Measurements from ENCODE around the gene SLC24A4.

Gene SLC24A4

DNA sequence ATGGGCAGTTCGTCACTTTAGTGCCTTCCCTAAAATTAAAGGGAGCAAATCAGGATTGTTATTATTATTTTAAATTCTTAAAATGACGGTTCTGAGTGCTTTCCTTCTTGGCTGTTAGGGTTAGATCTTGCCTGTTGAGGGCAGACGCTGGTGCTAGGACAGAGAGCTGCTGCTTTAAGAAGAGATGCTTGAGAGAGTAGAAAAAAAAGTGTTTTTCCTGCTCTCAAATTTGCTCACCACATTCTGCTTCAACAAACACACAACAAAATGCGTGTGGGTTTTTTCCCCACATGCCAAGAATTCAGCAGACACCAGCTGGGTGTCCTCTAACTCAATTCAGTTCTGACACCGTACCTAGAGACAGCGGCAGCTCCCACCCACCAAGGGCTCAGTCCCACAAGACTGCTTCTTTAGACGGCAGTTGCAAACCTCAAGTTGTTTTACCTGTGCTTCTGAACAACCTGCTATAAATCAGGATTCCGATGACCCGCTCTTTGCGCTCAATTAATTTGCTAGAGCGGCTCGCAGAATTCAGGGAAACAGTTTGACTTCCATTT is 114.8 kb downstream of the SLC24A4 start:
- DNase-seq (ENCODE audit: low read depth): no peak

DNA sequence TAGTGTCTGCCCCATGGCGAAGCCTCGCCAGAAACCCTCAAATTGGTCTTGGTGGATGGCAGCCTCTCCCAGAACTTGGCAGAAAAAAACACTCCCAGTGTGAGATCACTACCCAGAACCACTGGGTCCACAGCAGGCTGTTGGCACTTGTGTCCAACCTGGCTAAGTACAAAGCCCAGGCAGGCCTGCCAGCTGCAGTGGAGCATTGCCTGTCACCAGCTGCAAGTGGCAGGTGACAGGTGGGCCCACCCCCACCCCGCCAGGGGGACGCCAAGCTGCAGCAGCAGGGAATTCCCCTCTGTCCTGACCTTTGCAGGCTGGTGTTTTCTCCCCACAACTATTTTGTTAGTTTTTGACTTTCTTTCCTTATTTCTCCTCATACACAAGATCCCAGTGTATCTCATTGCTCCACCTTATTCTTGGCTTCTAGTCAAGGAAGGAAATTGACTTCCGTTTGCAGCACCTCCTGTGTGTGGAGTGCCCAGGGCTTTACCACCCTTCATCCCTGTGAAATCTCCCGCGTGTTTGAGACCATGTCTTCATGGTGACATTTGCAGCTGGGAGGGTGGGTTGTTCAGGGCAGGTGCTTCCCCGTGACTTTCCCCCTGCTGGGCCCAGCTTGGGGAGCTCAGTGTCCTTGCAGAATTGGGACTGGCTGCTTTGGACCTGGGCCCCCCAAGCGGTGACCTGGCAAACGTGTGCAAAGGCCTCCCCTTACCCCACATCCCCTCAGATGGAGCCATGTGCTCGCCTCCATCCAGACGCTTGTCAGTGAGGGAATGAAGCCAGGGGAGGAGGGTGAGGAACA is 116.8 kb downstream of the SLC24A4 start:
- DNase-seq (ENCODE audit: low read depth): no peak

DNA sequence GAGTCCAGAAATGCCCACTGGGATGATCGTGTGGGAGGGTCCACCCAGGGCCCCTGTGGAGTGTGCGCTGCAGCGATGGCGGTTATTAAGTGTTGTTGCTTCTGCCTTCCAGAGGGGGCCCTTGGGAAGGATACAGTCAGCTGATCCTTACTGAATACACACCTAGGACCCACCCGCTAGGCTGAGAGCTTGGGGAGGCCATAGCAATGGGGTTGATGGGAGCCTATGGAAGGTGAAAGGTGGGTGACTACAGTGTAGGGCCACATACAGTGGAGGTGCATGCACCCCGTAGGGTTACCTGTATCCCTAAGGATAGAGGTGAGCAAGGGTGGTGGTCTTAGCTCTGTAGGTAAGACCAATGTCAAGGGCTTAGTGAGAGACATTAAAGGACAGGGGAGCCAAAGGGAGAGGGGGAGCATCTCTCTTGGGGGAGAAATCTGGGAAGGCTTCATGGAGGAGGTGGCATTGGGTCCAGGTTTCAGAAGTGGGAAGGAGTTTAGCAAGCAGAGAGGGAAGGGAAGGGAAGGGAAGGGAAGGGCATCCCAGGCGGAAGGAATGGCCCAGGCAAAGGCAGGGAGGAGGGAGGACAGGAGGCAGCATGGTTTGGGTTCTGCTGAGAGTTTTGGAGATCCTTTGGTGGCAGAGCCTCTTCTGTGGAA is 117.5 kb downstream of the SLC24A4 start:
- DNase-seq (ENCODE audit: low read depth): no peak

DNA sequence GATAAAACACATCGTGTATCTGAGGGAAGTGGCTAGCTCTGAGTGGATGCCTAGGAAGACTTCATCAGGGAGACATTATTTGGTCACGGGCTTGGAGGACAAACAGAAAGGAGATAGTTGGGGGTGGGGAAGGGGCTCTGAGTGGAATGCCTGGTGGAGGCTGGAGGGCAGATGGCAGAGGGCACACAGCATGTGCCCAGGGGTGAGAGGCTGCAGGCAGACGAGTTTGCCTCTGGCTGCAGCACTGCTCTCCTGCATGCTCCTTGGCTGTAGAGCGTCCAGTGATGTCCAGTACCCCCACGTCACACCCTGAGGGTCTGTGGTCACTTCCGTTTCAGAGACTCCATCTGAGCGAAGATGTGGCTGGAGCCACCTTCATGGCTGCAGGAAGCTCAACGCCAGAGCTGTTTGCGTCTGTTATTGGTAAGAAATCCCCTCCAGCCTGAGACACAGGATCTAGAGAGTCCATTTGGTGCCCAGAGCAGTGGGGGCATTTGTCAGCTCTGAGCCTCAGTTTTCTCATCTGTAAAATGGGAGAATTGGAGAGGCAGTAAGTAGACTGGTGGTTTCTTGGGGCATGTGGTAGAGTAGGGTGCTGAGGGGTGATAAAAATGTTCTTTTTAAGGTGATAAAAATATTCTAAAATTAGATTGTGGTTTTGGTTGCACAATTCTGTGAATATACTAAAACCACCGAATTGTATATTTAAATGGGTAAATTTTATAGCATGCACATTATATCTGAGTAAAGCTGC is 119.0 kb downstream of the SLC24A4 start:
- no peak for DNase-seq (ENCODE audit: low read depth)

DNA sequence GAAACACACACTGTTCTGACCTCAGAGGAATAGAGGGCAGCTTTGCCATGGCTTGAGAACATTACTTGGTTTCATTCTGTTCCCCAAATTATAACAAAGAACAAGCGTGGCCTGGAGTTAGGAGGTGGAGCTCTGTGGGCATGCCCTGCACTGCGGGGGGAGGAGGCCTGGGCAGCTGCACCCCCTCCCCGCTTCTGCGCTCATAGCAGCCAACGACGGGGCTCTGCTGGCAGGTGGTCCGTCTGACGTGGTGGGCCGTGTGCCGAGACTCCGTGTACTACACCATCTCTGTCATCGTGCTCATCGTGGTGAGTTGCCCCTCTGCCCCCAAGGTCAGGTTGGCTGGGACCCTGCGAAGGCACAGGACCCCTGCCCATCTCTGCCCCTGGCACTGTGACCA is 120.2 kb downstream of the SLC24A4 start:
- DNase-seq (ENCODE audit: low read depth): no peak

DNA sequence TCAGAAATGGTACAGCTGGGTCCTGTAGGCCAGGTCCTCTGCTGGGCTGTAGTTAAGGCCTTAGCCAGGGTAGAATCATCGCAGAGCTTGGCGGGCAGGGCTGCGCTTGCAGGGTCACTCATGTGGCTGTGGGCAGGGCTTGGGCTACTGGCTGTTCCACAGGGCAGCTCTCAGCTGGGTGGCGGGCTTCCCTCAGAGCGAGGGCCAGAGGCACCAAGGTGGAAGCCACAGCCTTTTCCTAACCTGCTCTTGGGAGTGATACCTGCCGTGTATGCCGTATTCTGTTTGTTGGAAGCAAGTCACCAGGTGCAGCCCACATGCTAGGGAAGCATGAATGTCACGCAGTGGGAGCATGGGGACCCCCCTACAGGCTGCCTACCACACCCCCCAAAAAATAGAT is 120.8 kb downstream of the SLC24A4 start:
- DNase-seq (ENCODE audit: low read depth): no peak

DNA sequence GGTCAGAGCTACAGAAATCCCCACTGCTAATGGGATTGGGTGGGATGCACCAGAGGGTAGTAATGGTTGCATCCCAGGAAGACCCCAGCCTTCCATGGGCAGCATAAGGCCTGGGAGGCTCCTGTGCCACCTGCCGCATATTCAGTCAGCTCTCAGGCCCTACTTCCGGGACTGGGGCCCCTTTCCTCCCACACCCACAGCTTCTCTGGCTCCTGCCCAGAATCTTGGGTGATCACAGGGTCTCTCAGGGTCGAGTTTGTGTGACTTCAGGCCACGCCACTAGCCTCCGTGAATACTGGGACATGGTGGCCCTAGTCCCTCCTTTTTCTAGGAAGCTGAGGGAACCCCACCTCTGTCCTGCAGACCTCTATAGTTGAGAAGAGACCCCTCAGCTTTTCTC is 123.8 kb downstream of the SLC24A4 start:
- no peak for DNase-seq (ENCODE audit: low read depth)

DNA sequence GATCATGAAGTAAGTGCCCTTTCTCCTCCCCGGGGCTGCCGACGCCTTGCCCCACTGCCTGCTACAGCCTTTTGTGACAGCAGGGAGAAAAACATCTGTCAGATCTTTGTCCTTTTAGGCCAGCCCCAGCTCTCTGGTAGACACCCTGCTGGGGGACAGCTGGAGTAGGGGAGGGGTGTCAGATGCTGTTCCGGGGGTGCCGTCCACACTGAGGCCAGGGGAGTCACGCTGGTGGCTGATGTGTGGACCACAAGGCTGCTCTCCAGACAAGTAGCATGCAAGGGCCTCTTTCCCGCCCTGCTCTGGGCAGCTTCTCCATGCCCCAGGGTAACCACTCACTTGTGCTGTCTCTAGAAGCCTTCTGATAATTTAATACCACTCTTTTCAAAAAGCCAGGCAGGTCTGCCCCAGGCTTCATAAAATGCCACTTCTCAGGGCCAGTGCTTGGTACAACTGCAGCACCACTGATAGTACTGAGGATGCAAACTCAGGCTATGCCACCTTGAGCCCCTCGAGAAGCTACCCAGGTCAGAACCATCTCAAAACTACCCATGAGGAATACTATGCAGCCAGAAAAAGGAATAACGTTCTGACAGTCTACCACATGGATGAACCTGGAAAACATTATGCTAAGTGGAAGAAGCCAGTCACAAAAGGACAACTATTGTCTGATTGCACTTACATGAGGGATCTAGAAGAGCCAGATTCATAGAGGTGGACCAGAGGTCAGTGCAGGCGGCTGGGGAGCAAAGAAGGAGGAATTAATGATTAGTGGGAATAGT is 124.6 kb downstream of the SLC24A4 start:
- DNase-seq (ENCODE audit: low read depth): no peak

DNA sequence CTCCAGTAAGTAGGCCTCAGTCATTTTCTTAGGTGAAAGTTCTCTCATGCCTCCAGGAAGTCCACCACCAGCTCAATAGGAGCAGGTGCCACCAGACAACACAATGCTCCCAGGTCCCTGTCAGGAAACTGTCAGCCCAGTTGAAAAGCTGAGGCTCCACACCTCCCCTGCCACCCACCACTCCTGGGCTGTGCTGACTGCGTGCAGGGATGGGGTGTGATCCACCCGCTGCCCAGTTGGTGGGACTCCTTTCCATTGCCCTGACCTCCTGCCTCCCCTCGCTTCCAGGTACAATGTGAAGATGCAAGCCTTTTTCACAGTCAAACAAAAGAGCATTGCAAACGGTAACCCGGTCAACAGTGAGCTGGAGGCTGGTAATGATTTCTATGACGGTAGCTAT is 125.8 kb downstream of the SLC24A4 start:
- no peak for DNase-seq (ENCODE audit: low read depth)

DNA sequence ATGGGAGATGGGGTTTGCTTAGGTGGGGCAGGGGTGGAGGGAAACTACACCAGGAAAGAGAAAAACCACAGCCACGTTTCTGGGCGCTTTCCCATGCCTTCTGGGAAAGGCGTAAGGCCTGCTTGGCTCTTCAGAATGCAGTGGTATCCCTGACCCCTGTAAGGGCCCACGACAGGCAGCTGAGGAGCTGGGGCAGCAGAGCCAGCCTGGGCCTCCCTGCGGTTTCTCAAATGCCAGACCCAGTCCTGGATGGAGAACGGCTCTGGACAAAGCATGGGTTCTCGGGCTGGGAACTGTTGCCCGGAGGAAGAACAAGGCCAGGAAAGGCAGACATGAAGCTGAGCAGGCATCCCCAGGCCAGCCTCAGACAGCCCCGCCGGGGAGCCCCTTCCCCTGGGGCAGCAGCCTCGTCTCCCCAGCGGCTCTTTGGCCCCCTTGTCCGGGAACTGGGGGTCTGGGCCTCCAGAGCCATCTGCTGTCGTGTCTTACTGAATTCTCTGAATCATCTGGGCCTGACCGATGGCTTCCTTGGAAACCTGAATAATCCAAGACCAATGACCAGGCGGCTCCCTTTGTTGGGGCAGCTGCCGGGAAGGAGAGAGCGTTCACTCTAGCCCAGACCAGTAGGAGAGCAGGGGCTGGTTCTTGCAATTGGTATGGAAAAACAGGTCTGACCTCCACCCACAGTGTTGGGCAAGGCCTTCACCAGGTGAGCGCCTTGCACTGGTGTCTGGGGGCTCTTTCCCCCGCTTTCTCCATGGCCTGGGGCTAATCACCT is 126.6 kb downstream of the SLC24A4 start:
- no peak for DNase-seq (ENCODE audit: low read depth)

DNA sequence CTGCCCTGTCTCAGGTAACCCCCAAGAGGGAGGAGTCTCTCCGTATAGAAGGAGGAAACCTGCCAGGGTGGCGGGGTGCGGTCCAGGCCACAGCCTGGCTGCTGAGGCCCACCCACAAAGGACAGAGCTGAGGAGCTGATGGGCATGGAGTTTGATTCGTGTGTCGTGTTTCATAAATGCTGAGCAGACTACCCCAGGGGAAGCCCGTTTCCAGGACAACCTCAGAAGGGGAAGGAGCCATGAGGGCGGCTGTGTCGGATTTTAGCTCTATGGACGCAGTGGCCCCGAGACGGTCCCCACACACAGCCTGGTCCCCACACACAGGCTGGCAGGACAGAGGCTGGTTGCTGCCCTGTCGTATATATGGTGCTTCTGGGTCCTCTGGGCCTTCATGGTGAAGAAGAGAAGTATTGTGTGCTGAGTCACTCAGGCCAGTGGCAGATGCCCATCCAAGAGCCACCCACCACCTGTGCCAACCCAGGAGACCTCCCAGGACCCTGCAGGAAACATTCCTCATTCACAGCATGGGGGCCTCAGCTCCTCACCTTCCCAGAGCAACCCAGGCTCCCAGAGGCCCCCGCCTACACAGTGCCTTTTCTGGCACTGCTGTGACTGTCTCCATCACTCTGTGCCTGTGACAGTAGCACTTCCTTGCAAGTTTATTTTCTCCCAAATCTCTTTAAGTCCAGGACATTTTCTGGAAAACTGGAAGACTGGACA is 127.5 kb downstream of the SLC24A4 start:
- DNase-seq (ENCODE audit: low read depth): no peak

DNA sequence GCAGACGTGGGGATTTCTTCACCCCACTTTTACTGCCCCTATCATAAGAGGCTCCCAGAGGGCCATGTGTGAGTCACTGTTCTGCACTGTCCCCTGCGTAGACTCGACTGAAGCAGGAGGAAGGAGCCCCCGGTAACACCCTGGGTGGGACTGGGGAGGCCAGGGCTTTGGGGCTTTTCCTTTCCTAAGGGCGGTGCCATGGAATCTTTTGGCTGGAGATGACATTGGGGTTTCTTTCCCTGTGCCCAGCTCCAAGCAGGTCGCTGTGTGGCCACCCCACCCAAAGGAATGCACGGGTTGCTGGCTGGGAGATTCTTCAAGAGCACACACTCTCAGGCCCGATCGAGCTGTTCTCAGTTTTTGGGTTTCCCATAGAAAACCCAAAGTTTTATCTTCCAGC is 128.3 kb downstream of the SLC24A4 start:
- no peak for DNase-seq (ENCODE audit: low read depth)

DNA sequence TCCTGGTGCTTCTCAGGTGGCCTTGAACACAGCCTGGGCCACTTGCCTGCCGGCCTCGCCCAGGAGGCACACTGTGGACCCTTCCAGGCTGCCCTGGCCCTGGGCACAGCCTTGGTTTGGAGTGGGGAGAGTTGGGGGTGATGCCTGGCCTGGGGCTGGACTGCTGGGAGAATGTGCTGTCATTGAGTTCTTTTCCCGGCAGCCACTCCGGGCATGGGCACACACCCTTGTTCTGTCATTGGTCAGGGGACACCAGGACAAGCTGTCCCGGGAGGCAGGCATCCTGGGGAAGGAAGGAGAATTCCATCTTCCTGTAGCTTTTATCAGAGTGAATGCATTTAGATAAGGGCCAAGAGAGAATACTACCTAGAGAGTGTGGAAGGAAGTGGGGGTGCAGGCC is 128.8 kb downstream of the SLC24A4 start:
- no peak for DNase-seq (ENCODE audit: low read depth)

DNA sequence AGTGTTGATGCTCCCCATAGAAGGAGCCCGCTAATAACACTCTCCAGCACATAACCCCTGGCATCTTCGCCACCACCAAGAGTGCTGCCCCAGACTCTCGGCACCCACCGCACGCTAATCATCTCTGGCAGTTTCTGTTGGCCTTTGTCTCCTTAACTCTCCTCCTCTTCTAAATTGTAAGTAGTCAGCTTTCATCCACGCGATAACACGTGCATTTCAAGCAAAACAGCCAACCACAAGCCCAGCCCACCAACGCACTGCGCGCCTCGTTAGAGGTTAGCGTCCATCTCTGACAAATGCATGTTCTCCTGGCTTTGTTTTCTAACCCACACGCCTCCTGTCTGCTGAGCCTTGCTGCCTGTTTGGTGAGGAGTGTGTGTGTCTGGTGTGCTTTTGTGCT is 129.5 kb downstream of the SLC24A4 start:
- DNase-seq (ENCODE audit: low read depth): no peak

DNA sequence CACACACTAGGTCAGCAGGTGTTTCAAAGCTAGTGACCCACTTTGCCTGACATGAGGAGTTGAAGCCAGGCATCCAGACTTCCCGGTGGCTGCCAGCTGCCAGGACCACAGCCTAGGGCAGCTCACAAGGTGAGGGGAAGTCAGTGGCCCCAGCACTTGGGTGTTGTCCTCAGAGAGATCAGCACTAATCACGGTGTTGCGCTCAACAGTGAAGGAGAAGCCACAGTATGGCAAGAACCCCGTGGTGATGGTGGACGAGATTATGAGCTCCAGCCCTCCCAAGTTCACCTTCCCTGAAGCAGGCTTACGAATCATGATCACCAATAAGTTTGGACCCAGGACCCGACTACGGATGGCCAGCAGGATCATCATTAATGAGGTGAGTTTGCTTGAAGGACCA is 130.7 kb downstream of the SLC24A4 start:
- no peak for DNase-seq (ENCODE audit: low read depth)

DNA sequence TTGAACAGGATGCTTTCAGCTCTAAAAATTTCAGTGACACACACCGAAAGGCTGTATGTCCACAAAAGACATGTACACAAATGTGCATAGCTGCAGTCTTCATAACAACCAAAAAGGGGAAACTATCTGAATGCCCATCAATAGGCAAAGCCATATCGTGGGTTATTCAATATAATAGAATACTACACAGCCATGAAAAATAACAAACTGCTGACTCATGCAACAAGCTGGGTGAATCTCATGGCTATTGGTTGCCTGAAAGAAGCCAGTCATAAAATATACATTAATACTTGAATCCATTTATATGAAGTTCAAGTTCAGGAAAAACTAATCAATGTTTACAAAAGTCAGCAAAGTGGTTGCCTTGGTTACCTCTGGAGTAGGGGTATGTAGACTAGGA is 132.3 kb downstream of the SLC24A4 start:
- DNase-seq (ENCODE audit: low read depth): no peak

DNA sequence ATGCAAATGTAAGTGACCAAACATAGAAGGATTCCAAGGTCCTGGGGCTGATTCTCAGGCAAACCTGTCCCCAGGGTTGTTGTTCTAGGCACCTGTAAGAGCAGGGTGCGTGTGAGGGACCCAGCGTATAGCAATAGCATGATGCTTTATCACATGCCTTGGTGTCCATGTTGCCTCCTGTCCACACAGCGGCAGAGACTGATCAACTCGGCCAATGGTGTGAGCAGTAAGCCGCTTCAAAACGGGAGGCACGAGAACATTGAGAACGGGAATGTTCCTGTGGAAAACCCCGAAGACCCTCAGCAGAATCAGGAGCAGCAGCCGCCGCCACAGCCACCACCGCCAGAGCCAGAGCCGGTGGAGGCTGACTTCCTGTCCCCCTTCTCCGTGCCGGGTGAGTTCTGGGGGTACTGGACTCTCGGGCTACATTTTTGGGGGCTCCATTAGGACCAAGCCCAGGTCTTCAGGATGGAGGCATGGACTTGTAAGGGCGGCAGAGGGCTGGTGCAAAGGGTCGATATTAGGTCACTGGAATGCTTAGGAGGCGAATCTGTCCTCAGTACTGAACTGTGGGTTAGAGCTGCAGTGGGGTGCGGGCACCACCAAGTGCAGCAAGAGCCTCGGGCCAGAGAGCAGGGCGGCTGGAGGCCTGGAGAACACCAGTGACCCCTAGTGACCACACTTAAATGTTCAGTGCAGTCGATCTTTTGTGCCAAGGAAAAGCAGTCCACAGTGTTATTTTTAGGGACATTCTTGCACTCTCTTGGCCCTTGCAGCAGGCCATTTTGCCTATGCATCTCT is 133.4 kb downstream of the SLC24A4 start:
- no peak for DNase-seq (ENCODE audit: low read depth)

DNA sequence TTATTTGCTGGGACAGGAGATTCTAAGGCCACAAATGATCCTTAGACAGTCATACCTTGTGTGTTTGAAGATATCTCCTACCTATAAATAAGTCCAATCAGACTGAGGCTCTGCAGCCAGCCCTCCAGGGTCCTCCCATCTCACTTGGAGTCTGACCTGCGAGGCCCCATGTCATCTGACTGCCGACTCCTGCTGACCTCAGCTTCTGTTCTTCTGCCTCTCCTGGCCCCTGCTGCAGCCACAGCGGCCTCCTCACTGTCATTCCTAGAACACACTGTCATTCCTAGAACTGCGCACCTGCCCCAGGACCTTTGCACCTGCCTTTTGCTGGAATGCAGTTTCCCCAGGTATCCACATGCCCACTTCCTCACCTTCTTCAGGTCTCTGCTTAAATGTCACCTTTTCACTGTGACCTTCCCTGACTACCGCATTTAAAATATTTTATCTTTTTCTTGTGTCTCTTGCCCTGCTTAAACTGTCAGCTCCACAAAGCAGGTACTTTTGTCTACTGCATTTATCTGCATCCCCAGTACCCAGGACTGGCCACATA is 134.1 kb downstream of the SLC24A4 start:
- DNase-seq (ENCODE audit: low read depth): no peak

All from activated gamma-delta T cell treated with anti-CD3 and anti-CD28 coated beads, Interleukin-2, amount 50 U/mL, for 16 hours (primary cell).